Measurements from ENCODE around the gene LINS1.

LINS1 gene

DNA sequence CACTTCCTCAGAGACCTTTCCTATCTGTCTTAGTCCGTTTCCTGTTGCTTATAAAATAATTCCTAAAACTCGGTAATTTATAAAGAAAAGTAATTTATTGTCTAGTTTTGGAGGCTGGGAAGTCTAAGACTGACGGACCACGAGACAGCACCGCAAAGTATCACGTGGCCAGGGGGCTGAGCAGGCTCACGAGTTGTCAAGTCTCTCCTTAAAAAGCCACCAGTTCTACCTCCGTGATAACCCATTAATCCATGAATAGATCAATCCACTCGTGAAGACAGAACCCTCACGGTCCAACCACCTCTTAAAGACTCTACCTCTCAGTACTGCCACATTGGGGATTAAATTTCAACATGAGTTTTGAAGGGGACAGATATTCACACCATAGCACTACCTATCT lies 821 bp downstream of the LINS1 start:
- Histone ChIP-seq H2BK5ac (ENCODE audit: low read length) (no peak overlapping the region), H3K27me3 (ENCODE audit: insufficient read depth, low read length, poor library complexity) (no peaks in the 10 kb centered on the region), H3K4ac (ENCODE audit: low read depth, low read length) (no peak overlapping the region), H3K27ac (ENCODE audit: low read depth, low read length) (no peak overlapping the region), H3K79me2 (ENCODE audit: control insufficient read depth, insufficient read depth, low read length) (peaks cover 14% of the 10 kb centered on the region), H3K4me3 (ENCODE audit: low read length) (peak overlapping the region; percentile 99), H3K23ac (ENCODE audit: low read length) (no peak overlapping the region), H2BK120ac (ENCODE audit: low read depth, low read length) (no peak overlapping the region), H3K79me1 (ENCODE audit: low read length) (peaks cover 13% of the 10 kb centered on the region), H4K8ac (ENCODE audit: low read depth, low read length) (no peak overlapping the region), H4K5ac (ENCODE audit: low read length) (no peak overlapping the region), H3K36me3 (ENCODE audit: control insufficient read depth, insufficient read depth, low read length) (no peaks in the 10 kb centered on the region), H3K9ac (ENCODE audit: low read length) (peak overlapping the region; percentile 95), H3K18ac (ENCODE audit: low read length) (no peak overlapping the region), H2AK5ac (ENCODE audit: low read length) (no peak overlapping the region), H3K56ac (ENCODE audit: low read length) (peak overlapping the region; percentile 93), H3K4me1 (ENCODE audit: control insufficient read depth, low read depth, low read length) (no peaks in the 10 kb centered on the region), H3K4me2 (ENCODE audit: low read length) (peak overlapping the region; percentile 88), H2BK15ac (replicated peaks; ENCODE audit: low read depth) (no peak overlapping the region)
- DNase-seq, result peak; percentile 19
- WGBS (ENCODE audit: extremely low coverage, insufficient coverage, low lambda C conversion rate), result no CpG with 5 or more reads among the region's 10 CpGs

DNA sequence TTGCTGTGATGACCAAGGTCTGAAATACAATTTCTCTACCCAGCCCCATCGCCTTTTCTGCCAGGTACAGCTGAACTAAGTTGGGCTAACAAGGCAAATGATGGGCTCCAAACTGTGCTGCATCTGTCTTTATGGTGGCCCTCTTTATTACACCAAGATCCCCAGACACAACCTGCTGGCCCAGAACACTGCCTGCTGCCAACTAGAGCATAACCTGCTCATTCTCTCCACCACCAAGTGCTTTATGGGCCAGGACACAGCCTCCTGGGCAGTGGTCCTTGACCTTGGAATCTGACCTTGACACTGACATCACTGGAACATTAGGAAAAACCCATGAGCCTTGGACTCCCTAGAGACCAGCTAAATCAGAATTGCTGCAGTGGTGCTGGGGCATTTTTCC lies 3.3 kb downstream of the LINS1 start:
- Histone ChIP-seq H3K4me2 (ENCODE audit: low read length) (no peak overlapping the region), H3K4ac (ENCODE audit: low read depth, low read length) (no peak overlapping the region), H4K5ac (ENCODE audit: low read length) (no peak overlapping the region), H2BK15ac (replicated peaks; ENCODE audit: low read depth) (no peak overlapping the region), H3K4me3 (ENCODE audit: low read length) (no peak overlapping the region), H3K27me3 (ENCODE audit: insufficient read depth, low read length, poor library complexity) (no peaks in the 10 kb centered on the region), H3K9ac (ENCODE audit: low read length) (no peak overlapping the region), H3K18ac (ENCODE audit: low read length) (no peak overlapping the region), H3K36me3 (ENCODE audit: control insufficient read depth, insufficient read depth, low read length) (no peaks in the 10 kb centered on the region), H3K27ac (ENCODE audit: low read depth, low read length) (no peak overlapping the region), H2AK5ac (ENCODE audit: low read length) (no peak overlapping the region), H2BK5ac (ENCODE audit: low read length) (no peak overlapping the region), H3K79me1 (ENCODE audit: low read length) (peaks cover 16% of the 10 kb centered on the region), H3K4me1 (ENCODE audit: control insufficient read depth, low read depth, low read length) (no peaks in the 10 kb centered on the region), H3K56ac (ENCODE audit: low read length) (no peak overlapping the region), H2BK120ac (ENCODE audit: low read depth, low read length) (no peak overlapping the region), H4K8ac (ENCODE audit: low read depth, low read length) (no peak overlapping the region), H3K79me2 (ENCODE audit: control insufficient read depth, insufficient read depth, low read length) (peaks cover 14% of the 10 kb centered on the region), H3K23ac (ENCODE audit: low read length) (no peak overlapping the region)
- DNase-seq, result no peak
- WGBS (ENCODE audit: extremely low coverage, insufficient coverage, low lambda C conversion rate), result no CpG with 5 or more reads among the region's 1 CpG

DNA sequence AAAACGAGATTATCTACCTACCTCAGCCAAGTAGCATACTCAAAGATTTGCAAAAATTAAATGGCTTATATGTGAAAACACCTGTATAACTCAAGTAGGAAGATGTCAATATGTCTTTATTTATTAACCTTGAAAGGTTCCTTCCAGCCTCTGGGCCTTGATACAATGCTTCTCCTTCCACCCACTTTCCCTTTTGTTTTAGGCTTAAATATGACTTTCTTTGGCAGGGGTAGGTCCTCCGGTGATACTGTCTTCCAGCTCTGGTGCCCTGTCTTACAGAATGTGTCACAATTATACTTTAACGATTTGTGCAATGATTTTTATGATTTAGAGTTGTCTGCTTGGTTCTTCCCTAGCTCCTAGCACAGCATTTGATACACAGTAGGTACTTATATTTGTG lies 4.1 kb downstream of the LINS1 start:
- no peak overlapping the region for H3K27ac ChIP-seq (ENCODE audit: low read depth, low read length)
- no peak overlapping the region for H2BK5ac ChIP-seq (ENCODE audit: low read length)
- H3K79me1 ChIP-seq (ENCODE audit: low read length), result peaks cover 15% of the 10 kb centered on the region
- H3K56ac ChIP-seq (ENCODE audit: low read length), result no peak overlapping the region
- WGBS (ENCODE audit: extremely low coverage, insufficient coverage, low lambda C conversion rate), result no CpG with 5 or more reads among the region's 3 CpGs
- no peak overlapping the region for H3K4me2 ChIP-seq (ENCODE audit: low read length)
- no peak overlapping the region for H2BK120ac ChIP-seq (ENCODE audit: low read depth, low read length)
- no peaks in the 10 kb centered on the region for H3K27me3 ChIP-seq (ENCODE audit: insufficient read depth, low read length, poor library complexity)
- H2AK5ac ChIP-seq (ENCODE audit: low read length), result no peak overlapping the region
- DNase-seq, result no peak
- no peak overlapping the region for H3K4me3 ChIP-seq (ENCODE audit: low read length)
- peaks cover 9% of the 10 kb centered on the region for H3K79me2 ChIP-seq (ENCODE audit: control insufficient read depth, insufficient read depth, low read length)
- no peak overlapping the region for H4K8ac ChIP-seq (ENCODE audit: low read depth, low read length)
- no peak overlapping the region for H4K5ac ChIP-seq (ENCODE audit: low read length)
- H3K23ac ChIP-seq (ENCODE audit: low read length), result no peak overlapping the region
- no peak overlapping the region for H2BK15ac ChIP-seq (replicated peaks; ENCODE audit: low read depth)
- H3K18ac ChIP-seq (ENCODE audit: low read length), result no peak overlapping the region
- no peak overlapping the region for H3K9ac ChIP-seq (ENCODE audit: low read length)
- no peaks in the 10 kb centered on the region for H3K4me1 ChIP-seq (ENCODE audit: control insufficient read depth, low read depth, low read length)
- no peak overlapping the region for H3K4ac ChIP-seq (ENCODE audit: low read depth, low read length)
- no peaks in the 10 kb centered on the region for H3K36me3 ChIP-seq (ENCODE audit: control insufficient read depth, insufficient read depth, low read length)

DNA sequence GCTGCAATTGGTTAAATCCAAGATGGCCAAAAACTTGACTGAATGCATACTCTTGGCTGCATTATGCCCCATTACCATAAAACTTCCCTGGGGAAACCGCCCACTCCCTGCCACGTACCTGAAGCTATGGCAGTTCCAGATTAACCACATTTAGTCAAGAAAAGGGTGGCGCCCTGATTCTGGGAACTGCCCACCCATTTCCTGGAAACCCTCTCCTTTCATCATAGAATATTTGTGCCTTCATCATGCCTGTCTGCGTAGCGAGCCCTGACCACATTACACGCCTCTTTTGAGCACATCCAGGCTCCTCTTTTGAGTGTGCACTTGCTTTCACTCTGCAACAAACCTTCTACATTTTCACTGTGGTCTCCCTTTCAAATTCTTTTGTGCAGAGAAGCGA lies 5.2 kb downstream of the LINS1 start:
- H3K56ac ChIP-seq (ENCODE audit: low read length), result no peak overlapping the region
- no peak overlapping the region for H2BK120ac ChIP-seq (ENCODE audit: low read depth, low read length)
- no peak overlapping the region for H2BK15ac ChIP-seq (replicated peaks; ENCODE audit: low read depth)
- no peak overlapping the region for H3K4ac ChIP-seq (ENCODE audit: low read depth, low read length)
- H2AK5ac ChIP-seq (ENCODE audit: low read length), result no peak overlapping the region
- H3K27me3 ChIP-seq (ENCODE audit: insufficient read depth, low read length, poor library complexity), result no peaks in the 10 kb centered on the region
- peaks cover 8% of the 10 kb centered on the region for H3K79me2 ChIP-seq (ENCODE audit: control insufficient read depth, insufficient read depth, low read length)
- no peak for DNase-seq
- no peak overlapping the region for H3K27ac ChIP-seq (ENCODE audit: low read depth, low read length)
- H4K5ac ChIP-seq (ENCODE audit: low read length), result no peak overlapping the region
- H3K9ac ChIP-seq (ENCODE audit: low read length), result no peak overlapping the region
- no peak overlapping the region for H3K23ac ChIP-seq (ENCODE audit: low read length)
- peaks cover 13% of the 10 kb centered on the region for H3K79me1 ChIP-seq (ENCODE audit: low read length)
- H3K18ac ChIP-seq (ENCODE audit: low read length), result no peak overlapping the region
- no peak overlapping the region for H2BK5ac ChIP-seq (ENCODE audit: low read length)
- no CpG with 5 or more reads among the region's 7 CpGs for WGBS (ENCODE audit: extremely low coverage, insufficient coverage, low lambda C conversion rate)
- no peak overlapping the region for H4K8ac ChIP-seq (ENCODE audit: low read depth, low read length)
- no peak overlapping the region for H3K4me3 ChIP-seq (ENCODE audit: low read length)
- H3K4me2 ChIP-seq (ENCODE audit: low read length), result no peak overlapping the region
- H3K36me3 ChIP-seq (ENCODE audit: control insufficient read depth, insufficient read depth, low read length), result no peaks in the 10 kb centered on the region
- no peaks in the 10 kb centered on the region for H3K4me1 ChIP-seq (ENCODE audit: control insufficient read depth, low read depth, low read length)

DNA sequence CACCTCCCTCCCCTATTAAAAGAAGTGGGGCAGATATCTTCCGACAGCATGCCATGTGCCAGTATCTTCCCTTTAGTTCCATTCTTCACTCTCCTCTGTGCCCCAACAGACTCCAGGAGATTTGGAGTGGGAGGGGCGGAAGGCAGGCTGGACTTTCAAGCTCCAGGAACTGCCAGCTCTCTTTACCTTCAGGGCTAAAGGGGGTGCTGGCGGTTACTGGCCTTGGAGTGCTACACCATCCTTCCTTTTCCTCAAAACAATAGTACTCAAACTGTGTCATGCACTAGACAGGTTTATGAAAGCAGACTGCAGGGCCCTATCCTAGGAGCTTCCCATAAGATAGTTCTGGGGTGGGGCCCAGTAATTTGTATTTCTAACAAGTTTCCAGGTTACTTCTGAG lies 6.0 kb downstream of the LINS1 start:
- Histone ChIP-seq H3K18ac (ENCODE audit: low read length) (no peak overlapping the region), H3K4me3 (ENCODE audit: low read length) (no peak overlapping the region), H3K79me2 (ENCODE audit: control insufficient read depth, insufficient read depth, low read length) (peaks cover 1% of the 10 kb centered on the region), H3K9ac (ENCODE audit: low read length) (no peak overlapping the region), H2BK5ac (ENCODE audit: low read length) (no peak overlapping the region), H2BK120ac (ENCODE audit: low read depth, low read length) (no peak overlapping the region), H3K79me1 (ENCODE audit: low read length) (peaks cover 12% of the 10 kb centered on the region), H4K5ac (ENCODE audit: low read length) (no peak overlapping the region), H3K4me2 (ENCODE audit: low read length) (no peak overlapping the region), H3K56ac (ENCODE audit: low read length) (no peak overlapping the region), H3K36me3 (ENCODE audit: control insufficient read depth, insufficient read depth, low read length) (no peaks in the 10 kb centered on the region), H2BK15ac (replicated peaks; ENCODE audit: low read depth) (no peak overlapping the region), H3K23ac (ENCODE audit: low read length) (no peak overlapping the region), H3K4ac (ENCODE audit: low read depth, low read length) (no peak overlapping the region), H3K4me1 (ENCODE audit: control insufficient read depth, low read depth, low read length) (no peaks in the 10 kb centered on the region), H3K27me3 (ENCODE audit: insufficient read depth, low read length, poor library complexity) (no peaks in the 10 kb centered on the region), H2AK5ac (ENCODE audit: low read length) (no peak overlapping the region), H4K8ac (ENCODE audit: low read depth, low read length) (no peak overlapping the region), H3K27ac (ENCODE audit: low read depth, low read length) (no peak overlapping the region)
- DNase-seq, result no peak
- WGBS (ENCODE audit: extremely low coverage, insufficient coverage, low lambda C conversion rate), result no CpG with 5 or more reads among the region's 3 CpGs

DNA sequence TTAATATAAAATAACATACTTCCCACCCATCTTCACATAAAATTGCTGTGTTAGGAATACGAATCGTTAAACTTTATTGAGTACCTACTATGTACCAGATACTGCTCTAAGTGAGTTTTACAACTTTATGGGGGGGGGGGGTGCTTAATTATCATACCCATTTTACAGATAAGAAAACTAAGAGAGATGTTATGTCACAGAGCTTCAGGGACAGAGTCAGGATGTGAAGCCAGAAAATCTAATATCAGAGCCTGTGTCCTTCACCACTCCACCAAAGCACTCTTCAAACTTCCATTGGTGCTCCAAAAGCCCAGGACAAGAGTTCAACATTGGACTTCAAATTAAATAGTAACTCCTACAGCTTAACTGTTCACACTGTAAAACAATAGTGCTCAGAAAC lies 8.6 kb downstream of the LINS1 start:
- H3K18ac ChIP-seq (ENCODE audit: low read length), result no peak overlapping the region
- no peak overlapping the region for H2BK5ac ChIP-seq (ENCODE audit: low read length)
- no peak for DNase-seq
- H3K9ac ChIP-seq (ENCODE audit: low read length), result no peak overlapping the region
- no peak overlapping the region for H2BK120ac ChIP-seq (ENCODE audit: low read depth, low read length)
- H3K4me3 ChIP-seq (ENCODE audit: low read length), result no peak overlapping the region
- no peak overlapping the region for H4K5ac ChIP-seq (ENCODE audit: low read length)
- no peaks in the 10 kb centered on the region for H3K36me3 ChIP-seq (ENCODE audit: control insufficient read depth, insufficient read depth, low read length)
- no peaks in the 10 kb centered on the region for H3K27me3 ChIP-seq (ENCODE audit: insufficient read depth, low read length, poor library complexity)
- no peak overlapping the region for H3K4ac ChIP-seq (ENCODE audit: low read depth, low read length)
- H4K8ac ChIP-seq (ENCODE audit: low read depth, low read length), result no peak overlapping the region
- H3K27ac ChIP-seq (ENCODE audit: low read depth, low read length), result no peak overlapping the region
- H3K79me2 ChIP-seq (ENCODE audit: control insufficient read depth, insufficient read depth, low read length), result peaks cover 1% of the 10 kb centered on the region
- no peak overlapping the region for H3K56ac ChIP-seq (ENCODE audit: low read length)
- no peak overlapping the region for H2BK15ac ChIP-seq (replicated peaks; ENCODE audit: low read depth)
- H3K4me2 ChIP-seq (ENCODE audit: low read length), result no peak overlapping the region
- H3K4me1 ChIP-seq (ENCODE audit: control insufficient read depth, low read depth, low read length), result no peaks in the 10 kb centered on the region
- H3K23ac ChIP-seq (ENCODE audit: low read length), result no peak overlapping the region
- WGBS (ENCODE audit: extremely low coverage, insufficient coverage, low lambda C conversion rate), result no CpG with 5 or more reads among the region's 2 CpGs
- H3K79me1 ChIP-seq (ENCODE audit: low read length), result peaks cover 6% of the 10 kb centered on the region
- no peak overlapping the region for H2AK5ac ChIP-seq (ENCODE audit: low read length)
